Testis (tissue), 3 donors: ENCODE results near the gene SPEF2. TPM values are rescaled to one million over a fixed set of nuclear protein-coding genes. Genes with fewer than 3 reads are reported as not detected.

Experiments used
- DNase-seq: peaks from one replicate; pipeline ENCODE4 v3.0.0-alpha.2; 2019
- H3K27ac ChIP-seq, 2 donors: fragments of 200-600 bp; sonication (generic); one replicate each; pipeline ENCODE4 v1.5.1; 2019
- H3K27me3 ChIP-seq: fragments of 200-600 bp; sonication (generic); one replicate; pipeline ENCODE4 v1.5.1; 2019
- H3K36me3 ChIP-seq: fragments of 200-600 bp; sonication (generic); one replicate; pipeline ENCODE4 v1.5.1; 2017; ENCODE audit warnings: low read depth; ENCODE audit errors: missing control alignments
- H3K4me1 ChIP-seq: fragments of 200-600 bp; sonication (generic); one replicate; pipeline ENCODE4 v1.5.1; 2019
- H3K4me3 ChIP-seq, 2 donors: fragments of 200-600 bp; sonication (generic); one replicate each; pipeline ENCODE4 v1.5.1; 2017 to 2019
- H3K9me3 ChIP-seq: fragments of 200-600 bp; sonication (generic); one replicate; pipeline ENCODE4 v1.5.1; 2017
- CTCF ChIP-seq, 3 experiments: fragments of 450-650 bp in 2 of 3; fragments of 200-600 bp in 1 of 3; sonication (generic) in 1 of 3; IDR thresholded peaks; one replicate each; pipeline ENCODE4 v1.5.1; 2016 to 2019; ENCODE audit warnings: antibody characterized with exemption in 3 of 3, mild to moderate bottlenecking in 2 of 3, moderate library complexity in 1 of 3
- POLR2A ChIP-seq: fragments of 450-650 bp; IDR thresholded peaks from one replicate; pipeline ENCODE4 v1.6.1; 2017; ENCODE audit warnings: antibody characterized with exemption, mild to moderate bottlenecking, moderate library complexity
- WGBS, 2 donors: methylation state at CpG; one replicate each; pipeline ENCODE4 v1.1.5; 2018; 5-methylcytosine and 5-hydroxymethylcytosine counted together
- intact Hi-C: fragments of 100-400 bp; cut with DNase I; formaldehyde crosslinking; loops from one replicate; pipeline ENCODE4 v1.15.1; 2023; ENCODE audit warnings: low total_unique reads
- polyA plus RNA-seq: library from polyadenylated mRNA; stranded (reverse); fragments of 350-450 nt; fragmentation: Illumina TruSeq; extraction: RNeasy Lipid Tissue Mini Kit (QIAGEN cat#74804); gene quantifications from one replicate; pipeline ENCODE4 v1.2.3, GENCODE V29; 2014; ENCODE audit warnings: low read depth, low replicate concordance; ENCODE audit not compliant: insufficient read depth
- total RNA-seq, 2 donors: library from RNA; depleted of rRNA; stranded (reverse); fragments of >200 nt; gene quantifications; one replicate each; pipeline ENCODE4 v1.2.3, GENCODE V29; 2016

Gene SPEF2
- total and polyA plus RNA-seq, 3 donors from 2014 or later = 15.9 to 22.7 (median 17.8) TPM

- Histone ChIP-seq H3K4me3 (no peak overlapping the region), H3K27me3 (no peaks in the 10 kb centered on the region), H3K4me1 (peaks cover 18% of the 10 kb centered on the region), H3K9me3 (no peaks in the 10 kb centered on the region), H3K27ac (no peak overlapping the region), H3K36me3 (no peaks in the 10 kb centered on the region)
- DNase-seq = no peak
- intact Hi-C loops = no loop called here
- no peak for TF ChIP-seq POLR2A
- TF ChIP-seq CTCF (IDR thresholded peaks at IDR 0.05) = no peak
Observed at GRCh38 chr5:35799181-35799580, 181.5 kb downstream of the SPEF2 start.

GRCh38 chr5:35799753-35800152, 182.1 kb downstream of the SPEF2 start:
- H3K27me3 ChIP-seq = no peaks in the 10 kb centered on the region
- H3K27ac ChIP-seq = no peak overlapping the region
- 100% methylated on average over 1 of the region's 1 CpG for WGBS, 2 donors
- H3K9me3 ChIP-seq = no peaks in the 10 kb centered on the region
- no peak for DNase-seq
- TF ChIP-seq POLR2A (no peak), CTCF (IDR thresholded peaks at IDR 0.05) (no peak)
- H3K36me3 ChIP-seq = no peaks in the 10 kb centered on the region
- no peak overlapping the region for H3K4me3 ChIP-seq
- peaks cover 18% of the 10 kb centered on the region for H3K4me1 ChIP-seq
- intact Hi-C loops = no loop called here

- H3K27ac ChIP-seq = peak overlapping the region; percentile 56 to 73
- intact Hi-C loops = no loop called here
- 19 to 29% methylated on average over 4 of the region's 4 CpGs for WGBS, 2 donors
- peak; percentile 79 for DNase-seq
- H3K4me3 ChIP-seq = no peak overlapping the region
- peaks cover 18% of the 10 kb centered on the region for H3K4me1 ChIP-seq
- no peak for TF ChIP-seq POLR2A
- no peak for TF ChIP-seq CTCF (IDR thresholded peaks at IDR 0.05)
- H3K36me3 ChIP-seq = no peaks in the 10 kb centered on the region
- H3K9me3 ChIP-seq = no peaks in the 10 kb centered on the region
- H3K27me3 ChIP-seq = no peaks in the 10 kb centered on the region
Observed at GRCh38 chr5:35803191-35803651, 185.6 kb downstream of the SPEF2 start.

DNA sequence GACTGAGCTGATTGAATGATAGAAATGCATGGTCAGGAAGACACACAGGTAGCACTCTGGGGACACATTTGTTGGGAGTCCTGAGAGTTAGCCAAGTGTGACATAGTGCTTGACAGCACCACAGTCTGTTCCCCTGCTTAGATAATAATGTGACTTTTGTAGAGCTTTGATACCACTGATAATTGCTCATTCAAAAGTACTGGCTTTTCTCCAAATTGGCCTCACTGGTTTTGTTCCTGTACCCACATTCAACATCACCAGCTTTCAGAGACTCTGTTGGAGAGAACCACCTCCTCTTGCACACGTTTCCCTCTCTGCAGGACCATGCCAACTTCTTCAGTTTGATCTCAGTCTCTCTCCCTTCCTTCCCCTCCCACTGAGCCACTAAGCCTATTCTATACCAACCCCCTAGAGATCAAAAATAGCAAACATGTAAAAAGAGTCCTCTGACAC, 186.6 kb downstream of the SPEF2 start:
- 45 to 56% methylated on average over 1 of the region's 1 CpG for WGBS, 2 donors
- TF ChIP-seq CTCF (IDR thresholded peaks at IDR 0.05) (no peak), POLR2A (no peak)

GRCh38 chr5:35804841-35805240, 187.2 kb downstream of the SPEF2 start:
- TF ChIP-seq POLR2A (no peak), CTCF (IDR thresholded peaks at IDR 0.05) (no peak)
- Histone ChIP-seq H3K9me3 (no peaks in the 10 kb centered on the region), H3K4me1 (peaks cover 18% of the 10 kb centered on the region), H3K27ac (no peak overlapping the region), H3K27me3 (no peaks in the 10 kb centered on the region), H3K36me3 (no peaks in the 10 kb centered on the region), H3K4me3 (no peak overlapping the region)
- intact Hi-C loops = no loop called here
- no peak for DNase-seq

More for the DNA sequence above, 186.6 kb downstream of the SPEF2 start:
- intact Hi-C loops = no loop called here
- Histone ChIP-seq H3K27me3 (no peaks in the 10 kb centered on the region), H3K4me3 (no peak overlapping the region), H3K9me3 (no peaks in the 10 kb centered on the region), H3K4me1 (peaks cover 18% of the 10 kb centered on the region), H3K27ac (peak overlapping the region; percentile 41 to 73), H3K36me3 (no peaks in the 10 kb centered on the region)
- peak; percentile 22 for DNase-seq
